T-helper 22 cell (primary cell): ENCODE measurements around the gene ZNF853.
"Not testable (repeated sequence)": the region's sequence is repeated elsewhere in the genome, so short reads cannot be mapped to it uniquely, and the experiment has no call there.

Experiments
- DNase-seq: peaks from one replicate; pipeline ENCODE4 v3.0.0-alpha.2; 2020; ENCODE audit warnings: low read depth

The ZNF853 gene

GRCh38 chr7:6652446-6653011 is 37.1 kb downstream of the ZNF853 start:
- no peak for DNase-seq

- DNase-seq: no peak
Observed at GRCh38 chr7:6653071-6654003, 37.9 kb downstream of the ZNF853 start.

- DNase-seq: no peak
Observed at GRCh38 chr7:6654113-6654841, 38.9 kb downstream of the ZNF853 start.

- DNase-seq: no peak
Observed at GRCh38 chr7:6654842-6655610, 39.6 kb downstream of the ZNF853 start.

- no peak for DNase-seq
Observed at GRCh38 chr7:6655636-6656385, 40.4 kb downstream of the ZNF853 start.

GRCh38 chr7:6656413-6656812 is 41.0 kb downstream of the ZNF853 start:
- no peak for DNase-seq

GRCh38 chr7:6658618-6659345 is 43.4 kb downstream of the ZNF853 start:
- no peak for DNase-seq

- not testable (repeated sequence) for DNase-seq
Observed at GRCh38 chr7:6670851-6671250, 55.4 kb downstream of the ZNF853 start.
